ENCODE measurements around the gene FRMD4A.

DNA sequence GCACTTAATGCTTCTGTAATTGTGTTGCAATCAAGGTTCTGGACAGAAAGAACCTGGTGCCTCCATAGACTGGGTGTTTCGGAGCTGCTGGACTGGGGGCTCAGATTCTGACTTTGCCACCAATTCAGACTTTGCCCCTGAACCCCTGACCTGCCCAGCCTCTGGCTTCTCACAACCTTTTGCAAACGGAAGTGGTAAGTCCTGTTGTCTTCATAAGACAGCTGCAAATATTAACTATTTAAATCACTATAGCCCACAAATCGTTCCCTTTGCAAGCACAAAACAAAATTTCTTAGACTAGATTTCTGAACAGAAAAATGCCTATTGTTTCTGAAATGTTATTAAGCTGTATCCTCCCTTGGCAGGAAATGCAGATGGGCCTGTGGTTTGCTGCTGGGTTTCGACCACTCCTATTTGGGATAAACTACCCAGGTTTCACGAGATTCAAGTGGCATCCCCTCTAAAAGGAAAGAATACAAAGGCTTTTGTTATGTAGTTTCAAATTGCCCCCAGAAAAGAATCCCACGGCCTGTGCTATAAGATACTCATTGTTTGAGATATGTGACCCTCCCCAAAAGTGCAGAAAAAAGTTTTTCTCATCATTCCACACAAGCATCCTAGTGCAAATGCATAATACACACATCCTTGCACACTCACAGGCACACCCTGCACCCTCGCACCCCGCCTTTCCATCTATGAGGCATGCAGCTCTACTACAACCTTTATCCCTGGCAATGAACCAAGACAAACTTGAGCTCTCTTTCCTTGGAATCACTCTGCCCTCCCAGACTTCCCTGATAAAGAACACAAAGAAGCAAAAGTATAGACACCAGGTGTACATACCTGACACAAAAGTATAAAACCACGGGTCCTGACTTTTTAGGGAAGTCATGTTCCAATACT, 534.8 kb downstream of the FRMD4A start:
- TF ChIP-seq, protein P1, sequence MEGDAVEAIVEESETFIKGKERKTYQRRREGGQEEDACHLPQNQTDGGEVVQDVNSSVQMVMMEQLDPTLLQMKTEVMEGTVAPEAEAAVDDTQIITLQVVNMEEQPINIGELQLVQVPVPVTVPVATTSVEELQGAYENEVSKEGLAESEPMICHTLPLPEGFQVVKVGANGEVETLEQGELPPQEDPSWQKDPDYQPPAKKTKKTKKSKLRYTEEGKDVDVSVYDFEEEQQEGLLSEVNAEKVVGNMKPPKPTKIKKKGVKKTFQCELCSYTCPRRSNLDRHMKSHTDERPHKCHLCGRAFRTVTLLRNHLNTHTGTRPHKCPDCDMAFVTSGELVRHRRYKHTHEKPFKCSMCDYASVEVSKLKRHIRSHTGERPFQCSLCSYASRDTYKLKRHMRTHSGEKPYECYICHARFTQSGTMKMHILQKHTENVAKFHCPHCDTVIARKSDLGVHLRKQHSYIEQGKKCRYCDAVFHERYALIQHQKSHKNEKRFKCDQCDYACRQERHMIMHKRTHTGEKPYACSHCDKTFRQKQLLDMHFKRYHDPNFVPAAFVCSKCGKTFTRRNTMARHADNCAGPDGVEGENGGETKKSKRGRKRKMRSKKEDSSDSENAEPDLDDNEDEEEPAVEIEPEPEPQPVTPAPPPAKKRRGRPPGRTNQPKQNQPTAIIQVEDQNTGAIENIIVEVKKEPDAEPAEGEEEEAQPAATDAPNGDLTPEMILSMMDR (IDR thresholded peaks at IDR 0.05; ENCODE audit: insufficient read depth, low read length, poor library complexity, severe bottlenecking) = no peak
- TF ChIP-seq EZH2phosphoT487 (conservative IDR thresholded peaks at IDR 0.05; ENCODE audit: low read length) = no peak

Data from SU-DHL-6 (cell line).